ENCODE measurements around the gene SIRT3.
"Not testable (repeated sequence)": the region's sequence is repeated elsewhere in the genome, so short reads cannot be mapped to it uniquely, and the experiment has no call there.

The SIRT3 gene

DNA sequence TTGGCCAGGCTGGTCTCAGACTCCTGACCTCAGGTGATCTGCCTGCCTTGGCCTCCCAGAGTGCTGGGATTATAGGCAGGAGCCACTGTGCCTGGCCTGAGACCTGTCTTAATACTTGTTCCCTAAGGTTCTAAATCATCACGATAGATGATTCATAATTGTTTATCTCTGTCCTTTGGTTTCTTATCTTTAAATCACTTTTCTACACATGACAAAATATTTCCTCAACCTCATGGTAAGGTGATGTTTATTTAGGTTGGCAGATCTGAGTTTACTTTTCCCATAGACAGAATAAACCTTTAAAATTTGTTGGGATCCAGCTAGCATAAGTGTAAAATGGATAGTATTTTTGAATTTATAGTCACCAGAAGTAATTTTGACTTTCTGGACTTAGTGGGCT, 4.2 kb upstream of the SIRT3 start:
- no peak for DNase-seq (ENCODE audit: low read depth in 2 of 2)

DNA sequence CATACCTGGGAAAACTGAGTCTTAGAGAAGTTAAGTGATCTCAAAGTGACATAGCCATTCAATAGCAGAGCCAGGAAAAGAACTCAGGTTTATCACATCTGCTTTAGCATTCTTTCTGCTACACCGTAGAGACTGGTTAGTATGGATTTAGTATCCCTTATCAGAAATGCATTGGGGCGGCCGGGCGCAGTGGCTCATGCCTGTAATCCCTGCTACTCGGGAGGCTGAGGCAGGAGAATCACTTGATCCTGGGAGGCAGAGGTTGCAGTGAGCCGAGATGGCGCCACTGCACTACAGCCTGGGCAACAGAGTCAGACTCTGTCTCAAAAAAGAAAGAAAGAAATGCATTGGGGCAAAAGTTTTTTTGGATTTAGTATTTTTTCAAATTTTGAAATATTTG, 2.2 kb upstream of the SIRT3 start:
- DNase-seq (ENCODE audit: low read depth in 2 of 2): not testable (repeated sequence)

DNA sequence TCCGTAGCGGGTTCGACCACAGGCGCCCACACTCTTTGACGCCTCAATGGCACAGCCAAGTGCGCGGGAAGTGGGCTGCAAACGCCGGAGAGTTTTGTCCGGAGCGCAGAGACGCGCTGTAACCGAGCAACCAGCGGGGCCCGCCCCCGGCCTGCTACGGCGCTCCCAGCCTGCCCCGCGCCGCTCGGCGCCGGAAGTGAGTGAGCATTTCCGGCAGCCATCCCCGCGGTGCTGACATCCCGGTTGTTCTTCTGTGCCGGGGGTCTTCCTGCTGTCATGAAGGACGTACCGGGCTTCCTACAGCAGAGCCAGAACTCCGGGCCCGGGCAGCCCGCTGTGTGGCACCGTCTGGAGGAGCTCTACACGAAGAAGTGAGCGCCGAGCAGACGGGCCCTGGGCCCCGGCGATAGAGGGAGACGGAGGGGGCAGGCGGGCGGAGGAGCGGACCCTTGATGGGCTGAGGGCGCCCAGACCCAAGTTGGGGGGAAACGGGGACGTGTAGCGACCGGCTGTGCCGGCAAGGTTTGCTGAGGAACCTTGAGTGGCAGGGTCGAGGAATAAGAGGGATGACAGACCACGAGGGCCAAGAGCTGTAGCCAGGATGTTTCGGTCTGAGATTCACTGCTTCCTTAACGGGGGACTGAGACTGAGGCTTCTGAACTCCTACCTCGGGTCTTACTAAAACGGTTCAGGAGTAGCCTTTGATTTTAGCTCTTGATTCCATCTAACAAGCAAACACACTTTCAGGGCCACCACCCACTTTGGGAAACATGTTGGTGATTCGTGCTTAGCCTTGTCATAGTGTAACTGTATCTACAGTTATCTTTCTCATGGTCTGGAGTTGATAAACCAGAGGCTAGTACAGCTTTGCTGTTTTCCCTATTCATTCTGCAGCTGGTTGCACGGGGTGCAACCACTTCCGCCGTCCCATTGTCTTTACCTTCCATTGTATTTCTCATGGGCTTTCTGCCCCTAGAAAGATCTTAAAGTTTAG, 929 bp upstream of the SIRT3 start, which contains the start of gene PSMD13:
Gene PSMD13 (plus strand): TSS at position 203 of the 994 bp plus-strand sequence. CDS start 74 bp downstream, at position 277.
- DNase-seq (ENCODE audit: low read depth in 2 of 2): peak; percentile 69 to 76

DNA sequence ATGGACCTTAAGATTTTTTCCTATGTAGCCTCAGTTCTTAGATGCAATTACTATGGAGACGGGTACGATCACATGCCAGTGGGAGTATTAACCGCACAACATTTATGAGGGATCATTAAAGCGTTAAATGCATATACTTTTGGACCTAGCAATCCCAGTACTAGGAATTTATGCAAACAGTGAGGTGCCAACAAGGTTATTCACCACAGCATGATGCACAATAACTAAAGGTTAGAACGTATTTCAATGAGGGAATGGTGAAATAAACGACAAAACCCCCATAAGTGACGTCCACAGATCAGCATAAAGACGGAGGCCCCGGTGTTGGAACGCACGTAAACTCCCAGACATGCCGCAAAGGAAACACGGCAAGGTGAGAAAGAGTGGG, 539 bp downstream of the SIRT3 start:
- DNase-seq (ENCODE audit: low read depth in 2 of 2): peak in 1 of 2 donors; percentile 36

DNA sequence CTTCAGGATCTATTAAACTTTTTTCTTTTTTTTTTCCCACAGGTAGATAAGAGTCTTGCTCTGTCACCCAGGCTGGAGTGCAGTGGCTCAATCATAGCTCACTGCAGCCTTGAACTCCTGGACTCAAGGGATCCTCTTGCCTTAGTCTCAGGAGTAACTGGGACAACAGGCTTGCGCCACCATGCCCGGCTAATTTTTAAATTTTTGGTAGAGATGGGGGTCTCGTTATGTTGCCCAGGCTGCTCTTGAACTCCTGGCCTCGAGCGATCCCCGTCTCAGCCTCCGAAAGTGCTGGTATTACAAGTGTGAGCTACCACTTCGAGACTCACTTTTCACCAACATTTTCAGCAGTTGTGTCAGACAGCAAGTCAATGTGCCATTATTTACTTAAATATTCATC, 962 bp downstream of the SIRT3 start:
- DNase-seq (ENCODE audit: low read depth in 2 of 2): no peak

DNA sequence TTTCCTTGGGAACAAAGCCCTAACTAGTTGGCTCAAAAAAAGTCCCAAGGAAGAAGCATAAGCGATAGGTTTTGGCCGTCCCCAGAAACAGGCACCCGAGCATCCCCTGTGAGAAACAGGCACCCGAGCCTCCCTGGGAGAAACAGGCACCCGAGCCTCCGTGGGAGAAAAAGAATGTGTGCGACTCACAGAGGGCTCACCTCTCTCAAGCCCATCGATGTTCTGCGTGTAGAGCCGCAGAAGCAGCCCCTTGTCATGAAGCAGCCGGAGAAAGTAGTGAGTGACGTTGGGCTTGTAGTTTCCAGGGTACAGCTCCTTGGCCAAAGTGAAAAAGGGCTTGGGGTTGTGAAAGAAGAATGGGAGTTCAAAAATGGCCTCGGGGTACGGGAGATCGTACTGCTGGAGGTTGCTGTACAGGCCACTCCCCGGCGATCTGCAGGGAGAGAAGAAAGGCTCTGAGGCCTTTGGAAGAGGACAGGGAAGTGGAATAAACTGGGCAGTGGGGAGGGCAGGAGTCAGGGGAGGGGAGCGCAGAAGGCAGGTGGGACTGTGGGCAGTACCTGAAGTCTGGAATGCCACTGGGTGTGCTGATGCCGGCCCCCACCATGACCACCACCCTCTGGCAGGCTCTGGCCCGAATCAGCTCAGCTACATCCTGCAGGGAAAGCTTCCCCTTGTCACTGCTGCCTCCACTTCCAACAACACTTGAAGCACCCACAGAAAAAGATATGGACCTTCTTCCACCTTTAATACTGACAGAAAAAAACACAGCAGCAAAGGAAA, 3.2 kb downstream of the SIRT3 start:
- no peak for DNase-seq (ENCODE audit: low read depth in 2 of 2)

DNA sequence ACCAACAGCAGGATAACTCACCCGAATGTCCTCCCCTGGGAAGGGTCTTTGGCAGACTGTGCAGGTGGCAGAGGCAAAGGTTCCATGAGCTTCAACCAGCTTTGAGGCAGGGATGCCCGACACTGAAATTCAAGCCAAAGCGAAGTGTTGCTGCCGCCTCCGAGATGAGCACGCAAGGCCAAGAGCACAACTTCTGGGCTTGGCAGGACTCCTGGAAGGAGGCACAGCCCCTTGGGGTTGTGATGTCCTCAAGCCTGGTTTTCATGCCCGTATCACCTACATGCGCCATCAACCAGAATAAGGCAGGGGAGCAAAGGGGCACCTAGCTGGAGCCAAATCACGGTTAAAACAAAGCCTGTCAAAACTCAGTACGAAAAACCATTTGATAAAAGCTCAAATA, 5.7 kb downstream of the SIRT3 start:
- DNase-seq (ENCODE audit: low read depth in 2 of 2): no peak

DNA sequence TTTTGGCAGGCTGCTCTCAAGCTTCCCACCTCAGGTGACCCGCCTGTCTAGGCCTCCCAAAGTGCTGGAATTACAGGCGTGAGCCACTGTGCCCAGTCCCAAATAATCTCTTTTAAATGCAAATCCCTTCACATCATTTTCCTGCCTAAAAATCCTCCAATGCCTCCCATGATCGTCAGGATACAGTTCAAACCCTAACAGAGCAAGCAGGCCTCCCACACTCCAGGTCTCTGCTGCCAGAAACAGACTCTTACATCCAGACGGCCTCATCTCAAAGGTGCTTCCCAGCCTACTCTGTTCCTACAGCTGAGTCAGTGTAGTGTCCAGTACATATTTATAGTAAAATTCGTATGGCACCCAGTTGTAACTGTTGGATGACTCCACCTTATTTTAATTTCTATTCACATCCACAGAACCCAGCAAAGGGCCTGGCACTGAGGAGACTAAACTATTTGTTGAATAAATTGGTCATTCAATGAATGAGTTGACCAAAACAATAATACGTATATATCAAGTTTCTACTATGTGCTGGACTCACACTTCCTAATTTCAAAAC, 8.2 kb downstream of the SIRT3 start:
- DNase-seq (ENCODE audit: low read depth in 2 of 2): no peak

DNA sequence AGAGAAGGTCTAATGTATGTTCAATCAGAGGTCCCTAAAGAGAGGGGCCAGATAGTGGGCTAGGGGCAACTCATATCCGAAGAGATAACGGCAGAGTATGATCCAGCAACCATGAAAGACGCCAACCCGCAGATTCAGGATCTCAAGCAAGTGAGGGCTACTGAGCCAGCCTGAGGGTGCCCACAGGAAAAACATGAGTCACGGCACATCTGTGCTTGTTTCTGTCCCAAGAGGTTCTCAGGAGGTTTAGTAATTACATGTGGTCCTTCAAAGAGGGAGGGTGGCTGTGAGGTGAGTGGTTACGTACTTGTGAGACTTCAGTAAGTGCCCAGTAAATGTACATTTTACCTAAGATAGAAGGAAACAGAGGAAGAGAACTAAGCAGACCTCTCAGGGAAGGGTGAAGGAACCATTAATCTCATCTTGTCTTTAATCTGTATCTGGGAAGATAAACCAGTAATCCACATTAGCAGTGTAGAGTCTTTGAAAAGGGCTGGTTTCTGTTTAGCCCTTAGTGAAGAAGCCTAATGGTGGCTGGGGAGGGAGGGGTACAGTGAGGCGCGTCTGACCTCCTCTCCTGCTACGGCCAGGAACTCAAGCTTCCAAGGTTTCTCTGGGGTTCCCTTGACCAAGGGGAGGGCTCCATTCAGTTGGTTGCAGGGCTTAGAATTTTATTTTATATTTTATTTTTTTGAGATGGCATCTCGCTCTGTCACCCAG, 10.2 kb downstream of the SIRT3 start:
- DNase-seq (ENCODE audit: low read depth in 2 of 2): no peak

DNA sequence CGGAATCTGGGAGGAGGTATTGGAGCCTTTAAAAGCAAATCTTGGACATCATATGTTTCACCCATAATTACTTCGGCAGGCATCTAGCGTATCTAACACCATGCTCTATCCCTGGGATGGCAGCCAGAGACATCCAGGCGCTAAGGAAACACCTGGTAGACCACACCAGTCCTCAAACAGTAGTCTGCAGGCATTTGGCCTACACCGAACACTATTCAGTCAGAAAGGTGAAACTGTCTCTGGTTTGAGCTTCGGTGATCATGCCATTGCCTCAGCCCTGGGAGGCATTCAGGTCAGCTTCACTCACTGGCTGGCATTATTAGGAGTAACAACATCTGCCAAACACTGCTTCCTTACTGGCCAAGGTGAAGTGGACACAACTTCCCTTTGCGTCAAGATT, 11.7 kb downstream of the SIRT3 start:
- no peak for DNase-seq (ENCODE audit: low read depth in 2 of 2)

DNA sequence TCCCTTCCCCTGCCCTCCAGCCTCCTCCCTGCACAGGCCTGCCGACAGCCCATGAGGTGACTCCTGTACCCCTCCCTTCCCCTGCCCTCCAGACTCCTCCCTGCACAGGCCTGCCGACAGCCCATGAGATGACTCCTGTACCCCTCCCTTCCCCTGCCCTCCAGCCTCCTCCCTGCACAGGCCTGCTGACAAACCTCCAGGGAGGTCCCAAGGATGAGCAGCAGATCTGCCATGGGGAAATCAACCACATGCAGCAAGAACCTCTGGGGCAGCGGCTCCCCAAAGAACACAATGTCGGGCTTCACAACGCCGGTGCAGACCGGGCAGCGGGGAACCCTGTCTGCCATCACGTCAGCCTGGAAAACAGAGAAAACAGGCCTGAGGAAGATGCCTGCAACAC, 12.3 kb downstream of the SIRT3 start:
- no peak for DNase-seq (ENCODE audit: low read depth in 2 of 2)

DNA sequence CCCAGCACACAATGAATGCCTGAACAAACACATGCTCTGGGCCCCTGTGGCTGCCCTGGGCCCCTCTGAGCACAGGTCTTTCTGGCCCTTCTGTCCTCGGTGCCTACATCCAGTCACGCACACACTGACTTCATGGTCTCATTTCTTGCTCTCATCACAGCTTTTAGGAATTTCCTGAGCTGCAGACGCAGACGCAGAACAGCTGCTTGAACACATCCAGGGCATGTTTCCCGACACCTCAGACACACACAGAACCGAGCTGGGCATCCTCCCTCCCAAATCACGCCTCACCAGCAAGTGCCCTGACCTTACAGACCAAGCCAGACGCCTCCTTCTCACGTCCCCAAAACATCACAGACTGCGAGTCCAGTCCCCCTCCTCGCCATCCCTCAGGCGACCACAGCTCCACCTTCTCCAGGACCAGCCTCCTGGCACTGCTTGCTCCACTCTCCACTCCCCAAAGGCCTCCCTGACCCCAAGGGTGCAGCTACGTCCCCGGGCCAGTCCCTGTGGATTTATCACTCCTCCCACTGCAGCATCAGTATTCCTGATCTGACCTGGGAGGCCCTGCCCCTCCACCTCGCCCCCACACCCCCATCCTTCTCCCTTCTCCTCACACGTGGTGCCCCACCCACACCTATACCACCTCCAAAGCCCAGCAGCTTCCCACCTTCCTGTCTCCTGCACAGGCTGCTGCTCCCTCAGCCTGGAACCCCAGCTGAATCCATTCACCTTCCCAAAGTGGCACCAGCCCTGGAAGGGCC, 12.9 kb downstream of the SIRT3 start:
- no peak for DNase-seq (ENCODE audit: low read depth in 2 of 2)

DNA sequence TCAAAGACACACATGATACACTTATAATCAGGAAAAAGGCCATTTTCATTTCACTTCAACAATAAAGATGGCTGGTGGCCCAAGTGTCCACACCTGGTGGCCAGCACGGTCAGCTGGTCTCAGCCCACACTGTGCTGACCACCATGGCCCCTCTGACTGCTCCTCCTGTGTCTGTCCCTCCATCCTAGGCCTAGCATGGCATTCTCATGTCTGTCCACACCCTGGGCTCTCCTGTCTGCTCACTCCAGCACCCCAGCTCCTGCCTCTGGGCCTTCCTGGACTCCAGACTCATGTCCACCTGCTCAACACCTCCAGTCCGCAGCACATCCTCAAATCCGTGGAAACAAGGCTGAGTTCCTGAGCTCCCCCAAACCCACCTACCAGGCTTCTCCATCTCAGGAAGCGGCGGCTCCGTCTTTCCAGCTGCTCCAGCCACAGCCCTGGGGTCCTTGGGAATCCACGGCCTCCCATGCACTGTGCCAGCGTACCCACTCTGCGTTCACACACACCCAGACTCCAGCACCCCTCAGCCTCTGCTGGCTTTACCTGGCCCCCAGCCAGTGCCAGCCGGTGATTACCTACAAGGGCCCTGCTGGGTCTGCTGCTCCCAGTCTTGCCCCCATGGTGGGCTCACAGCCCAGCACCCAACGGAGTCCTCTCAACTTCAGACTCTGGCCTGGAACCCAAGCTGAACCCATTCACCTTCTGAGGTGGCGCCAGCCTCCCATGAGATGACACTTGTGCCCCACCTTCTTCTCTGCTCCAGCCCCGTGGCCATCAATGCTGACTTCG, 13.9 kb downstream of the SIRT3 start:
- no peak for DNase-seq (ENCODE audit: low read depth in 2 of 2)

DNA sequence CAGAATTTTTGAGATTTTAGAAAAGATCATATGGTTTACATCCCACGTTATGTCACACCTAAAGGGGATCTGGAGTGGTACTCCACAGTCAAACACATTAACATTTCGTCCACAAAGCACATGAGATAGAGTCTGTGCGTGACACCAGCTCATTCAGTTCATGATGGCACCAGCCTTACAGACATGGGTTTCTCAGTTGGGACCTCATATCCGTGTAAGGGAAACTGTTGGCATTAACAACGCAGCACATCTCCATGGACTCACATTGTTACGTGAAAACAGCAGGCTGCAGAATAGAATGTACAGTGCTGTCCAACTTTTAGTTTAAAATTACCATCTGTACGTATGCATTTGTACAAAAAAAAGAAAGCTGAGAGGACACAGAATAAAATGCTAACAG, 14.6 kb downstream of the SIRT3 start:
- no peak for DNase-seq (ENCODE audit: low read depth in 2 of 2)

DNA sequence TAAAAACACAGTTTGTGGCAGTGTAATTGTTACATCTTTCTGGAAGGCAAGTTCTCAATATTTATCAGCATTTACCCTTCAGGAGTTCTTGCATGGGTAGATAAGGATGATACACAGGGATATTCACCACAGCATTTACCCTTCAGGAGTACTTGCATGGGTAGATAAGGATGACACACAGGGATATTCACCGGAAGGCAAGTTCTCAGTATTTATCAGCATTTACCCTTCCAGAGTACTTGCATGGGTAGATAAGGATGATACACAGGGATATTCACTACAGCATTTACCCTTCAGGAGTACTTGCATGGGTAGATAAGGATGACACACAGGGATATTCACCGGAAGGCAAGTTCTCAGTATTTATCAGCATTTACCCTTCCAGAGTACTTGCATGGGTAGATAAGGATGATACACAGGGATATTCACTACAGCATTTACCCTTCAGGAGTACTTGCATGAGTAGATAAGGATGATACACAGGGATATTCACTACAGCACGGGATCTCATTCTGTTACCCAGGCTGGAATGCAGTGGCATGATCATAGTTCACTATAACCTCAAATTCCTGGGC, 15.4 kb downstream of the SIRT3 start:
- DNase-seq (ENCODE audit: low read depth in 2 of 2): not testable (repeated sequence)

DNA sequence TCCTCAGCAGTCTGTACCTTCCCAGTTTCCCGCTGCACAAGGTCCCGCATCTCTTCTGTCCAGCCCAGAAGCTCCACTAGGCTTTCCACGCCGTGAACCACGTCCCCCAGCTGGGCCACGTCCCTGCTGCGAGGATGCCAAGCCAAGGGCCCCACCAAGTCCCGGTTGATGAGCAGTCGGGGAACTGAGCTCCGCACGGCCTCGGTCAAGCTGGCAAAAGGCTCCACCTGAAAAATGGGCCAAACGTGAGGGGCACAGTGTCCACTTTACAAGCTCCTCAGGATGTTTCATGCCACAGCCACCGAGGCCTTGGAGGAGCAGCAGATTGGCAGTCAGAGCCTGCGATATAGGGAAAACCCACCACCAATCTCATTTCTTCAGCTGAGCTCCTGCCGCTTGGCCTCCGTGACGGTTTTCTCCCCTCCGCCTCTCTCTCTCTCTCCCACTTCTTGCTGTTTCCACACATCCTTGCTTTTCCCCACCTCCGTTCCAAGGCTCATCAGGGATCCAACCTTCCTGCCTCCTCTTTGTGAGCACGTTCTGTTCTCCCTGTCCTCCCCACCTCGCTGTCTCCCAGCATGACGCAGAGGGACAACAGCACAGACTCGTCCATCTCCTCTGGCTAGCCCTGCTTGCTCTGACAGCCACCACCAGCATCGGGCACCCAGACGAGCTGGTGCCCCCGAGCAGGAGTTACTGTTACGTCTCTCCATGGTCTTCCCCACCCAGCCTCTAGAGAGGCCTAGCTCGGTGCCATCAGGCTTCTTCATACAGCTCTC, 17.1 kb downstream of the SIRT3 start:
- no peak for DNase-seq (ENCODE audit: low read depth in 2 of 2)

DNA sequence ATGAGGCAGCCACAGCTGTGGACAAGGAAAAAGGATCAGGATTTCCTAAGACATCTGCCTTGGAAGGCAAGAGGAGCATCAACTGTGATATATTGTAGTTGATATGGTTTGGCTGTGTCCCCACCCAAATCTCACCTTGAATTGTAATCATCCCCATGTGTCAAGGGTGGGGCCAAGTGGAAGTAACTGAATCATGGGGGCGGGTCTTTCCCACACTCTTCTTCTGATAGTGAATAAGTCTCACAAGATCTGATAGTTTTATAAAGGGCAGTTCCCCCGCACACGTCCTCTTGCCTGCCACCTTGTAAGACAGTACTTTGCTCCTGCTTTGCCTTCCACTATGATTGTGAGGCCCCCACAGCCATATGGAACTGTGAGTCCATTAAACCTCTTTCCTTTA, 18.4 kb downstream of the SIRT3 start:
- DNase-seq (ENCODE audit: low read depth in 2 of 2): no peak

DNA sequence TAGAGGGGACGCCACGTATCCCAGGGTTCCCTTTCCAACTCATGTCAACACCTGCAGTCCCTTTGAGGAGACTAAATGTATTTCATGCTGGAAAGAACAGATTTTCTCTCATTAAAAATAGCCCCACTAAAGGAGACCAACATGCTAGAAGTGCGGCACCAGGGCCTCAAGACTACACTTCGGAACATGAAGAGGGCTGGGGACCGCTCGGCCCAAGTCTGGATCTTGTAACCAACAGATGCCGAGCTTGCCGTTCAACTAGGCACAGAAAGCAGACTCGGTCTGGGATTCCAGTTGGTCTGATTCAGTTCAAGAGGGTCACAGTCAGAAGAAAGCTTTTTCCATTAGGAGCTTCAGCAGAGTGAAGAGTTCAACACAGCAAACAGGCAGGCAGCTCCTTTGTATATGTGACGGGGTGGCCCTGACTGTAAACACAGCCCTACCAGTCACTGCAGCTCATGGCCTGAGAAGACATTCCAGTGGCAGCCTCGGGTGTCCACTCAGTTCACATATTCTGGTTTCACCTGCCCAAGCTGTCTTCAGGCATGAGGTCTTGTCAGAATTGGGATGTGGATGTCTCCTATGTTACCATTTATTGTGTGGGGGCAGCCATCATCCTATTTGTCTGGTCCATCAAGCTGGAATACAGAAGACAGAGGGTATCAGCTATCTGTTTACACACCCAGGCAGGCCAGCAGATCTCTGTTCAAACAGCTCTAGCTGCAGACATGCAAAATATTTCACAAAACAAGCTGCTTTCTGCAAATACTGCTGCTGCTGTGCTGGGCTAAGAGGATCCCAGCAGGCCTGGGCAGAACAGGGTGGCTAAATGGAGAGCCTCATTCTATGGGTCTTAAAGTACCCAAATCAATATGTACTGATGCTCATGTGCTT, 19.8 kb downstream of the SIRT3 start:
- no peak for DNase-seq (ENCODE audit: low read depth in 2 of 2)
